ENCODE data around the gene CD6.
"Not testable (repeated sequence)": the region's sequence is repeated elsewhere in the genome, so short reads cannot be mapped to it uniquely, and the experiment has no call there.

Gene CD6

GRCh38 chr11:61061081-61061826, 89.8 kb downstream of the CD6 start:
- TF ChIP-seq POLR2AphosphoS5 (IDR thresholded peaks at IDR 0.05; ENCODE audit: low read depth, low read length) (peak; percentile 48; the same call in 1 of the 2 replicates), POU2F2 (IDR thresholded peaks at IDR 0.05; ENCODE audit: low read depth, low read length) (peak; percentile 54), TAF1 (IDR thresholded peaks at IDR 0.05; ENCODE audit: low read depth, low read length) (no peak), SPI1 (IDR thresholded peaks at IDR 0.05; ENCODE audit: low read depth, low read length) (peak; percentile 98), POLR2A (IDR thresholded peaks at IDR 0.05; ENCODE audit: low read depth, low read length) (peak; percentile 28; the same call in 1 of the 2 replicates), PAX5 (IDR thresholded peaks at IDR 0.05; ENCODE audit: insufficient read depth, low read length, severe bottlenecking) (peak; percentile 2)
- DNase-seq (ENCODE audit: insufficient read length, low spot score): peak; percentile 60
- FAIRE-seq: peak; percentile 96

- TF ChIP-seq TAF1 (IDR thresholded peaks at IDR 0.05; ENCODE audit: low read depth, low read length) (no peak), POLR2A (IDR thresholded peaks at IDR 0.05; ENCODE audit: low read depth, low read length) (no peak), PAX5 (IDR thresholded peaks at IDR 0.05; ENCODE audit: insufficient read depth, low read length, severe bottlenecking) (no peak), POU2F2 (IDR thresholded peaks at IDR 0.05; ENCODE audit: low read depth, low read length) (no peak), POLR2AphosphoS5 (IDR thresholded peaks at IDR 0.05; ENCODE audit: low read depth, low read length) (no peak), SPI1 (IDR thresholded peaks at IDR 0.05; ENCODE audit: low read depth, low read length) (no peak)
- DNase-seq (ENCODE audit: insufficient read length, low spot score) (no peak), FAIRE-seq (peak; percentile 77)
These were observed 90.9 kb downstream of the CD6 start for GRCh38 chr11:61062181-61062930.

- DNase-seq (ENCODE audit: insufficient read length, low spot score); FAIRE-seq: not testable (repeated sequence)
These were observed 93.8 kb downstream of the CD6 start for GRCh38 chr11:61065236-61065635.

- no peak for FAIRE-seq
- TF ChIP-seq POLR2AphosphoS5 (IDR thresholded peaks at IDR 0.05; ENCODE audit: low read depth, low read length): no peak
- TF ChIP-seq SPI1 (IDR thresholded peaks at IDR 0.05; ENCODE audit: low read depth, low read length): peak; percentile 64
- no peak for DNase-seq (ENCODE audit: insufficient read length, low spot score)
These were observed 94.6 kb downstream of the CD6 start for GRCh38 chr11:61065955-61066638.

- no peak for FAIRE-seq
- DNase-seq (ENCODE audit: insufficient read length, low spot score): no peak
- TF ChIP-seq POU2F2 (IDR thresholded peaks at IDR 0.05; ENCODE audit: low read depth, low read length): no peak
- TF ChIP-seq SPI1 (IDR thresholded peaks at IDR 0.05; ENCODE audit: low read depth, low read length): no peak
- no peak for TF ChIP-seq TAF1 (IDR thresholded peaks at IDR 0.05; ENCODE audit: low read depth, low read length)
- no peak for TF ChIP-seq POLR2A (IDR thresholded peaks at IDR 0.05; ENCODE audit: low read depth, low read length)
- TF ChIP-seq POLR2AphosphoS5 (IDR thresholded peaks at IDR 0.05; ENCODE audit: low read depth, low read length): no peak
- TF ChIP-seq PAX5 (IDR thresholded peaks at IDR 0.05; ENCODE audit: insufficient read depth, low read length, severe bottlenecking): no peak
These were observed 95.2 kb downstream of the CD6 start for GRCh38 chr11:61066645-61067044.

GRCh38 chr11:61067782-61068446, 96.4 kb downstream of the CD6 start:
- DNase-seq (ENCODE audit: insufficient read length, low spot score) (no peak), FAIRE-seq (no peak)
- no peak for TF ChIP-seq TAF1 (IDR thresholded peaks at IDR 0.05; ENCODE audit: low read depth, low read length)
- TF ChIP-seq POU2F2 (IDR thresholded peaks at IDR 0.05; ENCODE audit: low read depth, low read length): no peak
- no peak for TF ChIP-seq SPI1 (IDR thresholded peaks at IDR 0.05; ENCODE audit: low read depth, low read length)

- no peak for TF ChIP-seq PAX5 (IDR thresholded peaks at IDR 0.05; ENCODE audit: insufficient read depth, low read length, severe bottlenecking)
- TF ChIP-seq TAF1 (IDR thresholded peaks at IDR 0.05; ENCODE audit: low read depth, low read length): no peak
- no peak for TF ChIP-seq POLR2A (IDR thresholded peaks at IDR 0.05; ENCODE audit: low read depth, low read length)
- no peak for TF ChIP-seq SPI1 (IDR thresholded peaks at IDR 0.05; ENCODE audit: low read depth, low read length)
- no peak for TF ChIP-seq POLR2AphosphoS5 (IDR thresholded peaks at IDR 0.05; ENCODE audit: low read depth, low read length)
- TF ChIP-seq POU2F2 (IDR thresholded peaks at IDR 0.05; ENCODE audit: low read depth, low read length): no peak
- FAIRE-seq: no peak
- no peak for DNase-seq (ENCODE audit: insufficient read length, low spot score)
These were observed 97.1 kb downstream of the CD6 start for GRCh38 chr11:61068581-61068980.

- DNase-seq (ENCODE audit: insufficient read length, low spot score) (no peak), FAIRE-seq (peak; percentile 84)
- TF ChIP-seq POU2F2 (IDR thresholded peaks at IDR 0.05; ENCODE audit: low read depth, low read length) (no peak), TAF1 (IDR thresholded peaks at IDR 0.05; ENCODE audit: low read depth, low read length) (no peak), POLR2A (IDR thresholded peaks at IDR 0.05; ENCODE audit: low read depth, low read length) (no peak), SPI1 (IDR thresholded peaks at IDR 0.05; ENCODE audit: low read depth, low read length) (no peak), PAX5 (IDR thresholded peaks at IDR 0.05; ENCODE audit: insufficient read depth, low read length, severe bottlenecking) (no peak), POLR2AphosphoS5 (IDR thresholded peaks at IDR 0.05; ENCODE audit: low read depth, low read length) (no peak)
These were observed 97.9 kb downstream of the CD6 start for GRCh38 chr11:61069427-61069826.
